ENCODE measurements around the gene SIK2.
"Not testable (repeated sequence)": the region's sequence is repeated elsewhere in the genome, so short reads cannot be mapped to it uniquely, and the experiment has no call there.

- TF ChIP-seq, protein P1, sequence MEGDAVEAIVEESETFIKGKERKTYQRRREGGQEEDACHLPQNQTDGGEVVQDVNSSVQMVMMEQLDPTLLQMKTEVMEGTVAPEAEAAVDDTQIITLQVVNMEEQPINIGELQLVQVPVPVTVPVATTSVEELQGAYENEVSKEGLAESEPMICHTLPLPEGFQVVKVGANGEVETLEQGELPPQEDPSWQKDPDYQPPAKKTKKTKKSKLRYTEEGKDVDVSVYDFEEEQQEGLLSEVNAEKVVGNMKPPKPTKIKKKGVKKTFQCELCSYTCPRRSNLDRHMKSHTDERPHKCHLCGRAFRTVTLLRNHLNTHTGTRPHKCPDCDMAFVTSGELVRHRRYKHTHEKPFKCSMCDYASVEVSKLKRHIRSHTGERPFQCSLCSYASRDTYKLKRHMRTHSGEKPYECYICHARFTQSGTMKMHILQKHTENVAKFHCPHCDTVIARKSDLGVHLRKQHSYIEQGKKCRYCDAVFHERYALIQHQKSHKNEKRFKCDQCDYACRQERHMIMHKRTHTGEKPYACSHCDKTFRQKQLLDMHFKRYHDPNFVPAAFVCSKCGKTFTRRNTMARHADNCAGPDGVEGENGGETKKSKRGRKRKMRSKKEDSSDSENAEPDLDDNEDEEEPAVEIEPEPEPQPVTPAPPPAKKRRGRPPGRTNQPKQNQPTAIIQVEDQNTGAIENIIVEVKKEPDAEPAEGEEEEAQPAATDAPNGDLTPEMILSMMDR (conservative IDR thresholded peaks at IDR 0.05; ENCODE audit: low read depth, low read length) = not testable (repeated sequence)
- not testable (repeated sequence) for TF ChIP-seq EZH2 (IDR thresholded peaks at IDR 0.05; ENCODE audit: low read length, unreplicated experiment)
These were observed 169.0 kb downstream of the SIK2 start for GRCh38 chr11:111771205-111771604.

Measured in PC-3 (cell line).